Stimulated activated CD4-positive, alpha-beta T cell treated with anti-CD3 and anti-CD28 coated beads, Interleukin-15, amount 100 ng/mL, for 24 hours (primary cell): ENCODE results near the gene ANKFN1.
"Not testable (repeated sequence)": the region's sequence is repeated elsewhere in the genome, so short reads cannot be mapped to it uniquely, and the experiment has no call there.

ENCODE experiments used
- DNase-seq: peaks from one replicate; pipeline ENCODE4 v3.0.0-alpha.2; 2020

Gene ANKFN1

GRCh38 chr17:56359518-56359917, 206.2 kb downstream of the ANKFN1 start:
- DNase-seq: no peak

- DNase-seq: no peak
Measured at GRCh38 chr17:56367366-56367765, 214.1 kb downstream of the ANKFN1 start.

- DNase-seq: no peak
Measured at GRCh38 chr17:56373981-56374833, 220.9 kb downstream of the ANKFN1 start.

- DNase-seq: no peak
Measured at GRCh38 chr17:56389356-56389755, 236.1 kb downstream of the ANKFN1 start.

- DNase-seq: no peak
Measured at GRCh38 chr17:56392321-56392720, 239.0 kb downstream of the ANKFN1 start.

- no peak for DNase-seq
Measured at GRCh38 chr17:56393156-56393555, 239.9 kb downstream of the ANKFN1 start.

- DNase-seq: no peak
Measured at GRCh38 chr17:56395787-56396186, 242.5 kb downstream of the ANKFN1 start.

- no peak for DNase-seq
Measured at GRCh38 chr17:56407086-56407485, 253.8 kb downstream of the ANKFN1 start.

- DNase-seq: not testable (repeated sequence)
Measured at GRCh38 chr17:56412356-56412755, 259.1 kb downstream of the ANKFN1 start.

GRCh38 chr17:56416682-56417351, 263.5 kb downstream of the ANKFN1 start:
- DNase-seq: no peak

GRCh38 chr17:56424005-56424404, 270.7 kb downstream of the ANKFN1 start:
- DNase-seq: no peak

GRCh38 chr17:56424543-56425044, 271.3 kb downstream of the ANKFN1 start:
- DNase-seq: no peak

- no peak for DNase-seq
Measured at GRCh38 chr17:56425483-56425882, 272.2 kb downstream of the ANKFN1 start.

- no peak for DNase-seq
Measured at GRCh38 chr17:56426901-56427300, 273.6 kb downstream of the ANKFN1 start.

- no peak for DNase-seq
Measured at GRCh38 chr17:56431736-56432135, 278.5 kb downstream of the ANKFN1 start.

GRCh38 chr17:56432443-56432842, 279.2 kb downstream of the ANKFN1 start:
- no peak for DNase-seq

- DNase-seq: no peak
Measured at GRCh38 chr17:56434610-56435009, 281.3 kb downstream of the ANKFN1 start.

- no peak for DNase-seq
Measured at GRCh38 chr17:56436142-56436541, 282.9 kb downstream of the ANKFN1 start.

- DNase-seq: no peak
Measured at GRCh38 chr17:56440419-56440818, 287.1 kb downstream of the ANKFN1 start.

- no peak for DNase-seq
Measured at GRCh38 chr17:56441308-56441707, 288.0 kb downstream of the ANKFN1 start.

- DNase-seq: no peak
Measured at GRCh38 chr17:56445692-56446411, 292.6 kb downstream of the ANKFN1 start.

GRCh38 chr17:56447171-56447570, 293.9 kb downstream of the ANKFN1 start:
- no peak for DNase-seq

GRCh38 chr17:56448371-56448770, 295.1 kb downstream of the ANKFN1 start:
- DNase-seq: no peak
